Left forelimb (tissue), 1 donor: ENCODE results near the gene FAP.

Source experiments
- DNase-seq: peaks from one replicate; pipeline ENCODE4 v3.0.0-alpha.2; 2018; ENCODE audit warnings: low spot score

FAP gene

DNA sequence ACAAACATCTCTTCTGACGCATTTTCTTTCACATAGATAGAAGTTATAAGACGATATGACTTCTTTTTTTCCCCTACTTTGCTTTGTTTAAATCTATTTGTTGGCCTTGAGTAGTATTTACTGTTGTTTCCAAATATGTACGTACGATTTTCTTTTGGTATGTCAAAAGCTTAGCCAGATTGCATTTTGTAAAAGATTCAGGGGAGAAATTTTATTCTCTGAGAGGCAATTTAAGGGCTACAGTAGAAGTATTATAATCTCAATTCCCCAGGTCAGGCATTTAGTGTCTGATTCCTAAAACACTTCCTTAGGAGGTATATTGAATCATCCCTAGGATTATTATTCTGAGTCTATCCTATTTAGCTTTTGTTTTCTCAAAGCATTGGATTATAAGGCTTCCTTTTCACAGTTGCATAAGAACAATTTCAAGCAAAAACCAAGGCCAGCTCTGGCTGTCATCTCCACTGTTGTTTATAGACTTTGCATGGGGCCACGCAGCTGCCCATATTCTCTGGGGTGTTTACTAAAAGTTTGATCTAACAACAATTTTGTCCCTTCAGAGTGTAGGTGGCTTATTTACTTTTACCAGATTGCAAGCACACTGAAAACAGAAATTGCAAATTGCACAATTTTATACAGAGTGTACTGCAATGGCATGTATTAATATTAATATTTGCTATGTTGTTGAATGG is 57.6 kb downstream of the FAP start:
- DNase-seq: no peak

DNA sequence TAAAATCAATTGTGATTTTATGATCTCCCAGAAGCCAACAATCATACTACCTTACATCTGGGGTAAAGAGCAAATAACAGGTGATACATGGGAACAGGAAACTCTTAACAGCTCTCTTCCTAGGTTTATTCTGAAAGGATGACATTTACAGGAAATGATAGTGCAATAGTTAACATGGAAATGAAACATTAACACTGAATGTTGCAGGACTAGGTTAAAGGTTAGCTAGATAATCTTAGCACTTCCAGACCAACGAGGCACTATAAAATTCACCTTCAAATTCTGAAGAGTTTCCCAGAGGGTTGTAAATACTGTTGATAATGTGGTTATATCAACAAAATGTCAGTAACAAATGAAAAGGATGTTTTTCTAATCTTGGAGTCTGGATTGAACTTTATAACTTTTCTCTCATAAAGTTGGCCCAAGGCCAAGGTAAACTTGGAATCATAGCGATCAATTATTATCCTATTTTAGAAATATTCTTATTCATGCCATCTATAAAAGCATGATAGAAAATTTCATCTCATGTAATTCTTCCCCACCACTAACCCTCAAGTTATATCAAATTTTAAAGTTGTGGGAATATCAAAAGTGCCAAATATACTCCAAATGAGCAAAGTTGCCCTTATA is 58.3 kb downstream of the FAP start:
- no peak for DNase-seq

DNA sequence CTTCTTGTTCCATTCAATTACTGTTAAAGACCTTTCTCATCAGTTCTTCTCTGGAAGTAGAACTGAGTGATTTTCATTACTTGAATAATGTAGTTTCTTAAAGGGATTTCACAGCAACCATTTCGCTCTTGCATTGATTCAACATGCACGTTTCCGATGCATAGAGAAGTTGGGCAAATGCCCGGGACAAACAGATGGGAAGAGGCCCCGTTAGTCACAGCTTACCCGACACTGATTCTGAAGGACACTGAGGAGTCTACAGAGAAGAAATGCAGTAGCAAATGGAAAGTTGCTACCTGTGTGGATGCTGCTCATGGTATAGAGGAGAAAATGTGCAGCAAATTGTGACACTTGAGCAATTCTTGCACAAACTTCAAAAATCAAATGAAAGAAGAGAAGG is 58.9 kb downstream of the FAP start:
- DNase-seq: no peak

DNA sequence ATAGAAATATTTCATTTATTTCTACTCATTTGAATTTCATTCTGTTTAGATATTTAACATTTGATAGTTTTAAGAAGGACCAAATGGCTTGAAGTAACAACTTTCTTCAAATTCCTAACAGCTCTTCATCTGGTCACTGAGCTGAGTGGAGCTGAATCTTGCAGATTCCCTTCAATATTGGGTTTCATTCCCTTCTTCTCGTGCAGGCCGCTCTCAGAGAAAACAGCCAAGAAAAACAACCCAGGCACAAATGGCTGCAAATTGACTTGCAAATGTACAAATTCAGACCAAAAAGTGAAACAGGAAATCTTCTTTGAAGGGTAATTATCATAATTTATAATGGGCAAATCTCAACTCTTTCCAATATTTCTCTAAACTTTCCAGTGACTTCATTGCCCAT is 60.9 kb downstream of the FAP start:
- DNase-seq: no peak

DNA sequence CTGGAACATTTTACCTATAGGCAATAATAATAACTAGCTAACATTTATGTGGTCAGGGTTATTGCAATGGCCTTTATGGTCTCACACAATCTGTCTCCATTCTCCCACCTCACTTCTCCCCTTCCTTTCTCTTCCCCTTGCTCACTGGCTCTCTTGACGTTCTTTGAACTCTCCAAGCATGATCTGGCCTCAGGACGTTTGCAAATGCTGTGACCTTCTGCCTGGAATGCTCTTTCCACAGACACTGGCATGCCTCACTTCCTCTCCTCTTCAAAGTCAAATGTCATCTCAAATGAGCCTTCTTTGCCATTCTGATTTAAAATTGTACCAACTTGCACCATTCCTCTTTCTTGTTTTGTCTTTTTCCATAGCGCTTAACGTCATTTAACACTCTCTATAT is 65.9 kb downstream of the FAP start:
- DNase-seq: no peak

DNA sequence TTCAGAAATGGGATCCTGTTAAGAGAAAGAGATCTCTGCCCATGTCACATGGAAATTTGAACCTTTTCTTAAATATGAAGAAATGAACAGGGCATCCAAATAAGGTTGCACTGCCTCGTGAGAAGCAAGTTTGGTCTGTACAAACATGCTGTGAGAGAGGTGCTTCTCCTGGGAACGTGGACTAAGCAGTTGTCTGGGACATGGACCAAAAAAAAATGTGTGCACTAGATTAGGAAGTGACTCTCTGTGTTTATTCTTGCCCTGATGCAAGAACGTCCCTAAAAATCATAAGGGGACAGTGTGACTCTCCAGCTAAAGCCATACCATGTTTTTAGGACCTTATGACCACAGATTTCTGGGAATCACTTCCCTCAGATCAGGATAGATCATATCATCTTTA is 67.5 kb downstream of the FAP start:
- no peak for DNase-seq

DNA sequence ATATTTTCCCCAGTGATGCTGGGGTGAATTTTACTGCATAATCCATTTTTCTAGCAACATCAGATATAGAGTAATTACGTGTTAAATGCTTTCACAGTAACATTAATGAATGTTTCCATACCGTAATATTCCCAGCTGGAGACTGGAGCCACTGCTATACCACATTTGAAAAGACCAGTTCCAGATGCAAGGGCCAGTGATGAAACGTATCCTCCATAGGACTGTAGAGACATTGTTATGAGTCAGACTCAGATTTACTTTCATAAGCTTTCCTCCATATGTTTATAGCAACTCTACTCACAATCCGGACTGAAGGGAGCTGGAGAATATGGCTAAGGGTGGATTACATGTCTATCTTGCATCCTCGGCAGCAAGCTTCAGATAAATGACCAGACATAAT is 68.5 kb downstream of the FAP start:
- no peak for DNase-seq

DNA sequence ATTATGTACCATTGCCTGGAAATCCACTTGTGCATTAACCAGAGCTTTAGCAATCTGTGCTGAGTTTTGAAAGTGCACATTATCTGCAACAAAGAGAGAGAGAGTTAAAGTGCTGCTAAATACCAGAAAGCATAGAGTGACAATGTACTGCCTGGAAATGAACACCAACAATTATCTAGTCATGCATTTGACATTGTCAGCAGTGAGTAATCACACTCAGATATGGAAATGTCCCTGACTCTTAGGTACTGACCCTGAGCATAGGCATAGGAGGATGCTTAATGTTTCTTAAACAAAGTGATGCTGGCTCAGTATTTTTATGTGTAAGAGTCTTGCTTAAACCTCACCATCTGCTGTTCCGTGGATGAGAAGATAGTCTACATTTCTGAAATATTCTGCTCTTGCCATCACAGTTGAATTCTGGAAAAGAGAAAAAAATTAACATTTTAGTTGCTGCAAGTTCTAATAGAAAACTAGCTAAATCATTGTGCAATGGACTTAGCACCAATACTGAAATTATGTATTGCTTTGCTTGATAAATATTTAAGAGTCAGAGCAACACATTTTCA is 70.4 kb downstream of the FAP start:
- DNase-seq: no peak

DNA sequence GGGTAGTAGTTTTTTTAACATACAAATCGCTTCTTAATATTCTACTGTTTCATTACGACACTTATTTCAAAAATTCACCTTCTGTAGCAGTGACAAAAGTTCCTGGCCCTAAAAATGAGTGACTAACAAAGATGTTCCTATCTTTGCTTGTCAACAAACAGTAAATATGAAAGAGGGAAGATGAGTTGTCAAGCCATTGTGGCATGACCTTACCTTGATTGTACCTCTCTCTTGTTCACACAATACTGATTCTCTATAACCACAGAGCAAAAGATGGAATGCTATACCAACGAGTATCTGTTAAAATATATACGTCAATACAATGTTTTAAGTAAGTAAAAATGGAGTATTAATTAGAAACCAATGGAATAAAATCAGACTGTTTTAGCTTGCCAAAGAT is 76.5 kb downstream of the FAP start:
- DNase-seq: no peak

DNA sequence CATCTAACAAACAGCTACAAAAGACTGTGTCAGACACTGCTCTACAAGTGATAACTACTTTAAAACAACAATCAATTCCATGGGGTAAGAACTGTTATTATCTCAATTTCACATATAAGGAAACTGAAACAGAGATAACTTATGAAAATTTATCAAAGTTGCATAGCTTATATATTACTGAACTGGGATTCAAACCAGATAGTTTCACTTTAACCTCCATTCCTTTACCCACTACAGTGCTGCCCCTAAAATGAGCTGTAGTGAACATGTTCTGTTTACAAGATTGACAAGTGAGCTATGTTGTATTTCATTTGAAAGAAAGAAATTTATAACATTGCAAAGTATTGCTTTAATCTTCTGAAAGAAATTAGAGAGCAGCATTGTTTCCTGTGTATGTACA is 77.1 kb downstream of the FAP start:
- DNase-seq: no peak

DNA sequence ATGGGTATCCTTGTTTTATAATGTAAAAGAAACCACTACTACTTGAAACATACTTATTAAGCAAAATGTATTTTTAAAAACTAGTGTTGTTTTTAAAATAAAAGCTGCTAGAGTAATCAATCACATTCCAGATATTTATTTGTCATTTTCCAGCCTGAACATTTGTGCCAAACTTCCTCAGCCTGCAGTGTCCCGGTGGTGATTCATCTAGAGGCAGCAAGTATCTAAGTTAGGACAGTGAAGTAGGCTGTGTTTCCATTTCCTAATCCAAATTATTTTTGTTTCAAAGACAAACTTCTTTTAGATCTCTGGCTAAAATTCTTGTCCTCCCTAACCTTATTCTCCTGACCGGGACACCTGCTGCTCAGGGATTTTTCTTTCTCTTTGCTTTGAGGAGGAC is 78.4 kb downstream of the FAP start:
- DNase-seq: no peak

DNA sequence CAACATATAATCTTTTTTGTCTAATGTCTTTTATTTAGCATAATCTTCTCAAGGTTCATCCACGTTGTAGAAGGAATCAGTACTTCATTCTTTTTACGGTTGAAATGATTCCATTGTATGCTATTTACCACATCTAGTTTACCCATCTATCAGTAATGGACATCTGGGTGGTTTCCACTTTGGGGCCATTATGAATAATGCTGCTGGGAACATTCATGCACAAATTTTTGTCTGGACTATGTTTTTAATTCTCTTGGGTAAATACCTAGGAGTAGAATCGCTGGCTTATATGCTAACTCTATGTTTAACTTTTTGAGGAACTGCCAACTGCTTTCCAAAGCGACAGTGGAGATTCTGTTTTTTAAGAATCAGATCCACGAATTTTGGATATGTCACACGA is 83.8 kb downstream of the FAP start:
- DNase-seq: no peak

DNA sequence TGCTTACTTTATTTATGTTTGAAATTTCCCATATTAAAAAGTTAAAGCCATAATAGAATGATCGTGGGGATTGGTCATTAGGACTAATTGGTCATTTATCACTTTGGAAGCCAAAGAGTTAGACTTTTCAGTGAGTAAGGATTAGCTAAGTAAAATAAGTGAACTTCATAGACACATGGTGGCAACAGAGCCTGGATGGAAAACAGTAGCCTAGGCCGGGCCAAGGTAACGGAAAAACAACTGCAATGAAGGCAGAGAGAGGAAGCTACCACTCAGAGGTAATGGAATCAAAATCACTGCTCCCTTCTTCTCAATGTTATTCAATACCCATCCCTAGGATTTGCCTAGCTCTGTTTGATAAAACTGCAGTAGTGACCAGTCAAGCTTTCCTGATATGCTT is 87.1 kb downstream of the FAP start:
- DNase-seq: no peak

DNA sequence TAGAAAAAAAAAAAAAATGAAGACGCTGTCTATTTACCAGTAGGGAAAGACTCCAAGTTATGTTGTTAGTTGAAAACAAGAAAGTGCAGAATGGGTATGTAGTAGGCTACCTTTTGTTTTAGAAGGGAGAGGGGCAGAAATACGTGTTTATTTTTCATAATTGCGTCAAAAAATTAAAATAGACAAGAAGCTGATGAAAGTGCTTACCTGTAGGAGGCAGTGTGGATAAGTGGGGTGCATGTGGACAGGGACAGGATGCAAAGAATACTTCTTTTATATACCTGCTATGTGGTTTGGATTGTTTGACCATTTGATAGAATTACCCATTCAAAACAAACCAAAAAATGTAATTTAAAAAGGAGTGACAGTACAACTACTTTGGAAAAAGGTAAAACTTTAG is 88.2 kb downstream of the FAP start:
- DNase-seq: no peak

DNA sequence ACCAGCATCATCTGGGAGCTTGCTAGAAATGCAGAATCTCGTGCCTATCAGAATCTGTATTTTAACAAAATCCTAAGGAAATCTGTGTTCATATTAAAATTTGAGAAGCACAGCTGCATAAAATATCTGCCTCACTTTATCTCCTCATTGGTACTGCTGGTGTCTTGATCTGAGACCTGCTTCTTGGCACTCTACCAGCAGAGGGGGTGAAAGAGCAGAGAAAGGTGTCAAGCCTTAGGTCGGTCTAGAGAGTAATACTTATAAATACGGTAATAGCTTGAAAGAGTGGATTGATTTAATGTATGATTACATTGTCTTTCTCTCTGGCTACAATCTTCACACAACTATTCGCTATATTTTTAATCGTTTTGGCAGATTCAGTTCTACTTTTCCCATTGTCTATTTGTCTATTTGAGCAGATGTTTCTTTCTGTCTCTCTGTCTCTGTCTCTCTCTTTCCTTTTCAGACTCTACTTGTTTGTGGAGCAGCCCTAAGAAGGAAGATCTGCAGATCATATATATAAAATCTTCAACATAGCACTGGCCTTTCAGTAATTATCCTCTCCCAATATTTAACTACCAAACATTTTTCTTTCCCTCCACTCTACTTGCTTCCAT is 89.5 kb downstream of the FAP start:
- no peak for DNase-seq

DNA sequence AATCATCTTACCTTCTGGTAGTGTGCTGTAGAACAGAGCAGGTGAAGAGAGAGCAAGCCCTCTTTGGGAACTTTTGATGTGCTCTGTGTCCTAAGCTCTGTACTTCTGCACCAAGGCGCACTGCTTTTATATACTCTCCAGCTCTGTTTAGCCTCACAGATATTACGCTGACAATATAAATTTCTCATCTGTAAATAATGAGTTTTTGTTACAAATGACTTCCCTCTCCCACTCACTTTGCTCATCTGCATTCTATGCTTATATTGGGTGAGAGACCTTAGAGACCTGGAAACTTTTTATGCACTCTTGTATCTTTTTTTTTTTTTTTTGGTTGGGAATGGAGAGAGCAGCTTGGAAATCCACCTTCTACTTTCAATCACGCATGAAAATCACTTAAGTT is 91.1 kb downstream of the FAP start, which contains the start of gene GCG:
Gene GCG, minus strand, starts transcription at position 101 of the 400 bp plus-strand sequence. CDS start 3,069 bp downstream, outside the sequence.
- DNase-seq: no peak

DNA sequence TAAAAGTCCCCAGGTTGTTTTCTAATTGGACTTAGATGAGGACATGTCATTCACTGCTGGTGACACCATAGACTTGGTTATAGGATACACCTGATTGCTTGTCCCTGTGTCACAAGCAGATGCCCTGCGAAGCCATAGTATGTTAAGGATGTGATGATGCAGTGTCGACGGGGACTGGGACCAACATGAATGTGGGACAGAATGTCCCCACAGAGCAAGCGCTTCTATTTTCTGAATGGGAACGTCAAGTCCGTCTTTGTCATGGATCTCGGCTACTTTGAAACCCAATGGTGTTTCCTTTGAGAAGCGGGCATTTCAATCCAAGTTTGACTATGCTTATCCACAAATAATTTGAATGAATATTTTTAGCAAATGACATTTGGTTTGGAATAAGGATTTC is 93.3 kb downstream of the FAP start:
- no peak for DNase-seq

DNA sequence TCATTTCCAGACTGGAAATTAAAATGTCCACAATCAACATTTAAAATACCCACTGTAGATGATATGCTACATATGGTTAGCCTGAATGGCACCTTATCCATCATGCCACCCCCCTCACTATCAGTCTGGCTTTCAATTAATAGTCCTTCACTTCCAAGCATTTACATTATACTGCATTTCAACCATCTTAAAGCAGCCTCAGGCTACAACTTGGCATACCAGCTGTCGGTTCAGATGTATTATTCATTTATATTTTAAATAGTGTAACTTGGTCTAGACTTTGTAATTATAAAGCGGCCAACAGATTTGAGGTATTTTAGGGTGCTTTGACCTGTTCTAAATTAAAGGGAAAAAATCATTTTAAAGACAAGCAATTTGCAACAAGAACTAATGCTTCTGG is 93.8 kb downstream of the FAP start:
- no peak for DNase-seq

DNA sequence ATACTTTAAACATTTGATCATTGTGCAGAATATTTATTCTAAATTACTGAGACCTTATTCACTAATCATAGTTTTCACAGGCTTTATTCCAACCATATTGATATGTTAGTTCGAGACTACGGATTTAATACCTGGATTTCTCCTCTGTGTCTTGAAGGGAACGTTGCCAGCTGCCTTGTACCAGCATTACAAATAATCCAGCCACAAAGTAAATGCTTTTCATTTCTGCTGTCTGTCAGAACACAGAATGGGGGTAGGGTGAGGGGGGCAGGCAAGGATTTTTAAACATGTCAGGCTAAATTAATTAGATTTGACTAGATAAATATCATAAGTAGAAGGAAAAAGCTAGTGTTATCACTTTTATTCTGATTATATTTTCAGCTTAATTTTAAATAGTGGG is 94.3 kb downstream of the FAP start:
- no peak for DNase-seq

DNA sequence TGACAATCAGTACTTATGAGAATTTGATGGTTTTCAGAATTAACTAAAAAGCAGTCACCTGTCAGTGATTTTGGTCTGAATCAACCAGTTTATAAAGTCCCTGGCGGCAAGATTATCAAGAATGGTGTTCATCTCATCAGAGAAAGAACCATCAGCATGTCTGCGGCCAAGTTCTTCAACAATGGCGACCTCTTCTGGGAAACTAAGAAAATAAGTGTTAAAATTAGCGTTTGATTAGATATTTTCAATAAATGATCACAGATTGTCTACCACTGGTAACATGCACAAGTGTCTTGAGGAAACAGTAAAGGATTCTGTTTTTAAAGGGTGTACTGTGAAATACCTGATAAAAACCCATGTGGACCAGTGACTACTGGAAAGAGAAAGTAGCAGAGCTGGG is 99.3 kb downstream of the FAP start:
- no peak for DNase-seq

DNA sequence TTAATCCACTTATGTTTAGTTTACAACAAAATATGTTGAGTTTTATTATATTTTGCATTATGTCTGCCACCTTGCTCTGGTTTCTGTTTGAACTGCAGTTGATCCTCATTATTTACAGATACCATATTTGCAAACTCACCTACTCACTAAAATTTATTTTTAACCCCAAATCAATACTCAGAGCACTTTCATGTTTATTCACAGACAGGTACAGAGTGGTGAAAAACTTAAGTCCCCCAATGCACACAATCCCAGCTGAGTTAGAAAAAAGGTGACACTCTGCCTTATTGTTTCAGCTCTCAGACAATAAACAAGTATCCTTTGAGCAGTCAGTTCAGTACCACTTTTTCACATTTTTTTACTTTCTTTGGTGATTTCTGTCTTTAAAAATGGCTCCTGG is 104.9 kb downstream of the FAP start:
- no peak for DNase-seq

DNA sequence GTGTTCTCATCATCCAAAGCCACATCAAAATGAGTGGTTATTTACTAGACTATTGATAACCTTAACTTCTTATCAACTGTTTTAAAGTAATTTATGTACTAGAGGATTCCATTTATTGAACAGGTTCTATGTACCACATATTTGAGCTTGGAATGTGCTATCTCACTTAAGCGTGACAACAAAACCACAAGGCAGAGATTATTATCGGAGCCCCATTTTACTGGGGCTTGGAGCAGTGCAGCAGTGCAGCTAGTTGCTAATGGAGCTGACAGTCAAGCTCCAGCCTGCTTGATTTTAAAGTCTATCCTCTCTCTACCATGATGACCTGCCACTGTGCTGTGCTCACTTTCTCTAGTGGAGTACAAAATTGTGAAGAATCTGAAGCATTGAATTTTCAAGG is 115.8 kb downstream of the FAP start:
- DNase-seq: no peak

DNA sequence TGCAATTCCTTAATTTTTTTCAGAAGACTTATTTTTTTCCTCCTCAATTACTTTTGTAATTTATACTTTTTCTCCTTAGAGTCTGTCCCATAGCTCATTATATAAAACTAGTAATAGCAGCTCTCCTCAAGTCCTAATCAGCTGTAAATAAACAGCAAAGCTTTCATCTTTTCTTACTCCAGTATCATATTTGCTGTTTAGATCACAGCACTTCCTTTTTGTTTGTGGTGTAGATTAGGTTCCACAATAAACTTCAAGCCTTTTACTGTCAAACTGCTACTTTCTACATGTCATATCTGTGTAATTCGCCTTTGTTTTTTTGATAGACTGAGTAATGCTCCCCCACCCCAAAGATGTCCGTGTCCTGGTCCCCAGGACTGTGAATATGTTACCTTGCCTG is 116.7 kb downstream of the FAP start:
- DNase-seq: no peak
